HG03045 (cell line): ENCODE measurements around the gene RGCC.

ENCODE experiments used
- ATAC-seq: cut with Tn5 transposase; IDR thresholded peaks from one replicate; pipeline ENCODE4 v1.9.1; 2021; ENCODE audit warnings: mild to moderate bottlenecking, moderate library complexity; ENCODE audit not compliant: unreplicated experiment

The RGCC gene

GRCh38 chr13:41514853-41515395 is 57.6 kb downstream of the RGCC start:
- ATAC-seq = no peak

- no peak for ATAC-seq
Observed at GRCh38 chr13:41515491-41516139, 58.3 kb downstream of the RGCC start.

- ATAC-seq = no peak
Observed at GRCh38 chr13:41516166-41516565, 58.8 kb downstream of the RGCC start.

GRCh38 chr13:41516760-41517159 is 59.4 kb downstream of the RGCC start:
- ATAC-seq = no peak

- no peak for ATAC-seq
Observed at GRCh38 chr13:41520016-41520659, 62.8 kb downstream of the RGCC start.
